Measurements from ENCODE around the gene NTMT2. TPM values are rescaled to one million over a fixed set of nuclear protein-coding genes. Genes with fewer than 3 reads are reported as not detected.

NTMT2 gene
- total RNA-seq, 1 experiment from 2014 or later: not detected

DNA sequence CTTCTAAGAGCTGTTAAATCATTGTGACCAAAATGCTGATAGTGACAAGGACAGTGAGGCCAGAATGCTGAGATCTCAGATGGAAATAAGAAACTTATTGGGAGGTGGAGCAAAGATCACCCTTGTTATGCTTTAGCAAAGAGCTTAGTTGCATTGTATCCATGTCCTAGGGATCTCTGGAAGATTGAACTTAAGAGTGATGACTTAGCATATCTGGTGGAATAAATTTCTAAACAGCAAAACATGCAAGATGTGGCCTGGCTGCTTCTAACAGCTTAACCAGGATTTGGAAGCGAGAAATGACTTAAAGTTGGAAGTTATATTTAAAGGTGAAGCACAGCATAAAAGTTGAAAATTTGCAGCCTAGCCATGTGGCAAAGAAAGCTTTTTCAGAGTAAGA is 7.7 kb downstream of the NTMT2 start:
- BruUV-seq (replicated peaks): no TSS peak
- ChIA-PET POLR2A (no interaction called here), CTCF (no interaction called here)
- Histone ChIP-seq H3K9me3 (ENCODE audit: control insufficient read depth, insufficient read depth, low read depth, low read length) (no peaks in the 10 kb centered on the region), H3K27me3 (ENCODE audit: control insufficient read depth, insufficient read depth, low read length) (no peaks in the 10 kb centered on the region), H3K36me3 (ENCODE audit: control insufficient read depth, insufficient read depth, low read length) (no peaks in the 10 kb centered on the region), H3K4me3 (ENCODE audit: low read depth in 2 of 2, low read length in 2 of 2) (no peak overlapping the region), H3K27ac (ENCODE audit: low read length) (no peak overlapping the region), H3K4me1 (ENCODE audit: control insufficient read depth, insufficient read depth, low read length) (no peaks in the 10 kb centered on the region)
- in situ Hi-C loops (cut with HindIII; ENCODE audit: low pct_unique_long_range_greater_than_20kb, low sequenced_read_pairs) (no loop called here), intact Hi-C loops (cut with micrococcal nuclease; ENCODE audit: unreplicated experiment) (no loop called here)
- TF ChIP-seq POLR2AphosphoS5 (IDR thresholded peaks at IDR 0.05; ENCODE audit: low read depth, low read length) (no peak), TCF7L2 (IDR thresholded peaks at IDR 0.05; ENCODE audit: low read depth, low read length) (no peak), SIN3A (IDR thresholded peaks at IDR 0.05; ENCODE audit: borderline replicate concordance, insufficient read depth, low read depth, low read length) (no peak)
- TF ChIP-seq, protein P1, sequence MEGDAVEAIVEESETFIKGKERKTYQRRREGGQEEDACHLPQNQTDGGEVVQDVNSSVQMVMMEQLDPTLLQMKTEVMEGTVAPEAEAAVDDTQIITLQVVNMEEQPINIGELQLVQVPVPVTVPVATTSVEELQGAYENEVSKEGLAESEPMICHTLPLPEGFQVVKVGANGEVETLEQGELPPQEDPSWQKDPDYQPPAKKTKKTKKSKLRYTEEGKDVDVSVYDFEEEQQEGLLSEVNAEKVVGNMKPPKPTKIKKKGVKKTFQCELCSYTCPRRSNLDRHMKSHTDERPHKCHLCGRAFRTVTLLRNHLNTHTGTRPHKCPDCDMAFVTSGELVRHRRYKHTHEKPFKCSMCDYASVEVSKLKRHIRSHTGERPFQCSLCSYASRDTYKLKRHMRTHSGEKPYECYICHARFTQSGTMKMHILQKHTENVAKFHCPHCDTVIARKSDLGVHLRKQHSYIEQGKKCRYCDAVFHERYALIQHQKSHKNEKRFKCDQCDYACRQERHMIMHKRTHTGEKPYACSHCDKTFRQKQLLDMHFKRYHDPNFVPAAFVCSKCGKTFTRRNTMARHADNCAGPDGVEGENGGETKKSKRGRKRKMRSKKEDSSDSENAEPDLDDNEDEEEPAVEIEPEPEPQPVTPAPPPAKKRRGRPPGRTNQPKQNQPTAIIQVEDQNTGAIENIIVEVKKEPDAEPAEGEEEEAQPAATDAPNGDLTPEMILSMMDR (IDR thresholded peaks at IDR 0.05): no peak
- TF ChIP-seq, protein P2, sequence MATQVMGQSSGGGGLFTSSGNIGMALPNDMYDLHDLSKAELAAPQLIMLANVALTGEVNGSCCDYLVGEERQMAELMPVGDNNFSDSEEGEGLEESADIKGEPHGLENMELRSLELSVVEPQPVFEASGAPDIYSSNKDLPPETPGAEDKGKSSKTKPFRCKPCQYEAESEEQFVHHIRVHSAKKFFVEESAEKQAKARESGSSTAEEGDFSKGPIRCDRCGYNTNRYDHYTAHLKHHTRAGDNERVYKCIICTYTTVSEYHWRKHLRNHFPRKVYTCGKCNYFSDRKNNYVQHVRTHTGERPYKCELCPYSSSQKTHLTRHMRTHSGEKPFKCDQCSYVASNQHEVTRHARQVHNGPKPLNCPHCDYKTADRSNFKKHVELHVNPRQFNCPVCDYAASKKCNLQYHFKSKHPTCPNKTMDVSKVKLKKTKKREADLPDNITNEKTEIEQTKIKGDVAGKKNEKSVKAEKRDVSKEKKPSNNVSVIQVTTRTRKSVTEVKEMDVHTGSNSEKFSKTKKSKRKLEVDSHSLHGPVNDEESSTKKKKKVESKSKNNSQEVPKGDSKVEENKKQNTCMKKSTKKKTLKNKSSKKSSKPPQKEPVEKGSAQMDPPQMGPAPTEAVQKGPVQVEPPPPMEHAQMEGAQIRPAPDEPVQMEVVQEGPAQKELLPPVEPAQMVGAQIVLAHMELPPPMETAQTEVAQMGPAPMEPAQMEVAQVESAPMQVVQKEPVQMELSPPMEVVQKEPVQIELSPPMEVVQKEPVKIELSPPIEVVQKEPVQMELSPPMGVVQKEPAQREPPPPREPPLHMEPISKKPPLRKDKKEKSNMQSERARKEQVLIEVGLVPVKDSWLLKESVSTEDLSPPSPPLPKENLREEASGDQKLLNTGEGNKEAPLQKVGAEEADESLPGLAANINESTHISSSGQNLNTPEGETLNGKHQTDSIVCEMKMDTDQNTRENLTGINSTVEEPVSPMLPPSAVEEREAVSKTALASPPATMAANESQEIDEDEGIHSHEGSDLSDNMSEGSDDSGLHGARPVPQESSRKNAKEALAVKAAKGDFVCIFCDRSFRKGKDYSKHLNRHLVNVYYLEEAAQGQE (IDR thresholded peaks at IDR 0.05; ENCODE audit: insufficient read depth in 1 of 2, low read depth in 2 of 2, low read length in 1 of 2): no peak
- ATAC-seq (no peak), DNase-seq (ENCODE audit: low read depth, low spot score) (no peak)

DNA sequence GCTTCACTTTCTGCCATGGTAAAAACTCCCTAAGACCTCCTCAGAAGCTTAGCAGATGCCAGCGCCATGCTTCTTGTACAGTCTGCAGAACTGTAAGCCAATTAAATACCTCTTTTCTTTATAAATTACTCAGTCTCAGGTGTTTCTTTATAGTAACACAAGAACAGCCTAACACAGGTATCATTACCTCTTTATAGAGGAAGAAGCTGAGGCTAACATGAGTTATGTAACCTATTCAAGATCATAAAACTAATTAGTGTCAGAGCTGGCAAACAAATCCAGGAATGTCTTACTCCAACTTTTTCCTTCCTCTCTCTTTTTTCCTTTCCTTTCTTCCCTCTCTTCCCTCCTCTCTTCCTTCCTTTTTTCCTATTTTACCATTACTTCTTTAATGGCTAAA is 9.3 kb downstream of the NTMT2 start:
- BruUV-seq (replicated peaks): no TSS peak
- in situ Hi-C loops (cut with HindIII; ENCODE audit: low pct_unique_long_range_greater_than_20kb, low sequenced_read_pairs) (no loop called here), intact Hi-C loops (cut with micrococcal nuclease; ENCODE audit: unreplicated experiment) (no loop called here)
- TF ChIP-seq, protein P1 (IDR thresholded peaks at IDR 0.05): no peak
- TF ChIP-seq TCF7L2 (IDR thresholded peaks at IDR 0.05; ENCODE audit: low read depth, low read length) (no peak), SIN3A (IDR thresholded peaks at IDR 0.05; ENCODE audit: borderline replicate concordance, insufficient read depth, low read depth, low read length) (no peak), POLR2AphosphoS5 (IDR thresholded peaks at IDR 0.05; ENCODE audit: low read depth, low read length) (no peak)
- TF ChIP-seq, protein P2 (IDR thresholded peaks at IDR 0.05; ENCODE audit: insufficient read depth in 1 of 2, low read depth in 2 of 2, low read length in 1 of 2): no peak
- POLR2A ChIA-PET: no interaction called here
- no peaks in the 10 kb centered on the region for H3K36me3 ChIP-seq (ENCODE audit: control insufficient read depth, insufficient read depth, low read length)
- no peak overlapping the region for H3K27ac ChIP-seq (ENCODE audit: low read length)
- DNase-seq (ENCODE audit: low read depth, low spot score) (no peak), ATAC-seq (no peak)
- CTCF ChIA-PET: no interaction called here
- no peaks in the 10 kb centered on the region for H3K4me1 ChIP-seq (ENCODE audit: control insufficient read depth, insufficient read depth, low read length)
- no peaks in the 10 kb centered on the region for H3K27me3 ChIP-seq (ENCODE audit: control insufficient read depth, insufficient read depth, low read length)
- no peaks in the 10 kb centered on the region for H3K9me3 ChIP-seq (ENCODE audit: control insufficient read depth, insufficient read depth, low read depth, low read length)
- H3K4me3 ChIP-seq (ENCODE audit: low read depth in 2 of 2, low read length in 2 of 2): no peak overlapping the region

Measured in Panc1 (cell line).